Esophagus squamous epithelium (tissue), 4 donors: ENCODE data around the gene CELSR1.

ENCODE experiments used
- POLR2A ChIP-seq, 4 donors: fragments of 450-650 bp; IDR thresholded peaks; one replicate each; pipeline ENCODE4 v1.6.1; 2017; ENCODE audit warnings: antibody characterized with exemption in 4 of 4, mild to moderate bottlenecking in 4 of 4, moderate library complexity in 3 of 4
- TF ChIP-seq, protein P1 (sequence below), 6 experiments: fragments of 450-650 bp in 4 of 6; fragments of 200-600 bp in 2 of 6; sonication (generic) in 2 of 6; IDR thresholded peaks; one replicate each; pipeline ENCODE4 v1.5.1; 2016 to 2019; ENCODE audit warnings: antibody characterized with exemption in 6 of 6, mild to moderate bottlenecking in 4 of 6, moderate library complexity in 4 of 6

DNA sequence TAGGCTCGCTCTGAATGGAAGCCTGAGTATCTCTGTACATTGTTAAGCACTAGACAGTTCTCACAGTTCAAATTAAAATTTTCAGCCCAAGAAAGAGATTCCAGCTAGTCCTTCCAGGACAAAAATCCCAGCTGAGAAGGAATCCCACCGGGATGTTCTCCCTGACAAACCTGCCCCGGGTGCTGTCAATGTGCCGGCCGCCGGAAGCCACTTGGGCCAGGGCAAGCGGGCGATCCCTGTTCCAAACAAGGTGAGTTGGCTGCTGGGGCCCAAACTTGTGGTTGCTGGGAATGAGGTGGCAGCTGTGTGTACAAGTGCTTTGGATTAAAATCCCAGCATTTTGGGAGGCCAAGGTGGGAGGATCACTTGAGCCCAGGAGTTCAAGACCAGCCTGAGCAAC lies 225.4 kb downstream of the CELSR1 start:
- TF ChIP-seq POLR2A (IDR thresholded peaks at IDR 0.05): no peak
- TF ChIP-seq, protein P1, sequence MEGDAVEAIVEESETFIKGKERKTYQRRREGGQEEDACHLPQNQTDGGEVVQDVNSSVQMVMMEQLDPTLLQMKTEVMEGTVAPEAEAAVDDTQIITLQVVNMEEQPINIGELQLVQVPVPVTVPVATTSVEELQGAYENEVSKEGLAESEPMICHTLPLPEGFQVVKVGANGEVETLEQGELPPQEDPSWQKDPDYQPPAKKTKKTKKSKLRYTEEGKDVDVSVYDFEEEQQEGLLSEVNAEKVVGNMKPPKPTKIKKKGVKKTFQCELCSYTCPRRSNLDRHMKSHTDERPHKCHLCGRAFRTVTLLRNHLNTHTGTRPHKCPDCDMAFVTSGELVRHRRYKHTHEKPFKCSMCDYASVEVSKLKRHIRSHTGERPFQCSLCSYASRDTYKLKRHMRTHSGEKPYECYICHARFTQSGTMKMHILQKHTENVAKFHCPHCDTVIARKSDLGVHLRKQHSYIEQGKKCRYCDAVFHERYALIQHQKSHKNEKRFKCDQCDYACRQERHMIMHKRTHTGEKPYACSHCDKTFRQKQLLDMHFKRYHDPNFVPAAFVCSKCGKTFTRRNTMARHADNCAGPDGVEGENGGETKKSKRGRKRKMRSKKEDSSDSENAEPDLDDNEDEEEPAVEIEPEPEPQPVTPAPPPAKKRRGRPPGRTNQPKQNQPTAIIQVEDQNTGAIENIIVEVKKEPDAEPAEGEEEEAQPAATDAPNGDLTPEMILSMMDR (IDR thresholded peaks at IDR 0.05): no peak
